ENCODE measurements around the gene CELF3.

- no peak for TF ChIP-seq CTCF (IDR thresholded peaks at IDR 0.05)
- no peak for TF ChIP-seq REST (IDR thresholded peaks at IDR 0.05; ENCODE audit: insufficient read depth in 1 of 2, low read depth in 2 of 2, low read length in 1 of 2)
- TF ChIP-seq SIN3A (IDR thresholded peaks at IDR 0.05; ENCODE audit: borderline replicate concordance, insufficient read depth, low read depth, low read length), result no peak
Observed at GRCh38 chr1:151720554-151720953, 4.0 kb upstream of the CELF3 start.

Measured in Panc1 (cell line).